ENCODE measurements around the gene CLK4.

- TF ChIP-seq, protein P1, sequence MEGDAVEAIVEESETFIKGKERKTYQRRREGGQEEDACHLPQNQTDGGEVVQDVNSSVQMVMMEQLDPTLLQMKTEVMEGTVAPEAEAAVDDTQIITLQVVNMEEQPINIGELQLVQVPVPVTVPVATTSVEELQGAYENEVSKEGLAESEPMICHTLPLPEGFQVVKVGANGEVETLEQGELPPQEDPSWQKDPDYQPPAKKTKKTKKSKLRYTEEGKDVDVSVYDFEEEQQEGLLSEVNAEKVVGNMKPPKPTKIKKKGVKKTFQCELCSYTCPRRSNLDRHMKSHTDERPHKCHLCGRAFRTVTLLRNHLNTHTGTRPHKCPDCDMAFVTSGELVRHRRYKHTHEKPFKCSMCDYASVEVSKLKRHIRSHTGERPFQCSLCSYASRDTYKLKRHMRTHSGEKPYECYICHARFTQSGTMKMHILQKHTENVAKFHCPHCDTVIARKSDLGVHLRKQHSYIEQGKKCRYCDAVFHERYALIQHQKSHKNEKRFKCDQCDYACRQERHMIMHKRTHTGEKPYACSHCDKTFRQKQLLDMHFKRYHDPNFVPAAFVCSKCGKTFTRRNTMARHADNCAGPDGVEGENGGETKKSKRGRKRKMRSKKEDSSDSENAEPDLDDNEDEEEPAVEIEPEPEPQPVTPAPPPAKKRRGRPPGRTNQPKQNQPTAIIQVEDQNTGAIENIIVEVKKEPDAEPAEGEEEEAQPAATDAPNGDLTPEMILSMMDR (IDR thresholded peaks at IDR 0.05 in 4 of 5, conservative IDR thresholded peaks at IDR 0.05 in 1 of 5) = no peak
- TF ChIP-seq POLR2A (IDR thresholded peaks at IDR 0.05) = no peak
Observed at GRCh38 chr5:178605788-178606187, 21.1 kb downstream of the CLK4 start.

Data from gastrocnemius medialis (tissue), 4 donors.